Ishikawa (cell line): ENCODE measurements around the gene GAREM1.

Experiments
- CEBPB ChIP-seq: IDR thresholded peaks from 2 replicates; pipeline ENCODE4 v1.6.1; 2012
- CREB1 ChIP-seq: IDR thresholded peaks from 2 replicates; pipeline ENCODE4 v1.6.1; 2012; ENCODE audit warnings: low read depth
- EGR1 ChIP-seq: IDR thresholded peaks from 2 replicates; pipeline ENCODE4 v1.6.1; 2012
- EP300 ChIP-seq: IDR thresholded peaks from 2 replicates; pipeline ENCODE4 v1.6.1; 2012; ENCODE audit warnings: borderline replicate concordance
- FOXM1 ChIP-seq: IDR thresholded peaks from 2 replicates; pipeline ENCODE4 v1.6.1; 2012; ENCODE audit warnings: low read depth, borderline replicate concordance
- MAX ChIP-seq: IDR thresholded peaks from 2 replicates; pipeline ENCODE4 v1.6.1; 2012
- NFIC ChIP-seq: IDR thresholded peaks from 2 replicates; pipeline ENCODE4 v1.6.1; 2012
- RAD21 ChIP-seq: IDR thresholded peaks from 2 replicates; pipeline ENCODE4 v1.6.1; 2012; ENCODE audit warnings: low read depth
- REST ChIP-seq: IDR thresholded peaks from 2 replicates; pipeline ENCODE4 v1.6.1; 2012; ENCODE audit warnings: low read depth, mild to moderate bottlenecking
- TAF1 ChIP-seq: IDR thresholded peaks from 2 replicates; pipeline ENCODE4 v1.6.1; 2012; ENCODE audit warnings: low read depth, mild to moderate bottlenecking
- TCF12 ChIP-seq: IDR thresholded peaks from 2 replicates; pipeline ENCODE4 v1.6.1; 2012; ENCODE audit warnings: low read depth
- TEAD4 ChIP-seq: IDR thresholded peaks from 2 replicates; pipeline ENCODE4 v1.6.1; 2012
- USF1 ChIP-seq: IDR thresholded peaks from 2 replicates; pipeline ENCODE4 v1.6.1; 2012
- YY1 ChIP-seq: IDR thresholded peaks from 2 replicates; pipeline ENCODE4 v1.6.1; 2012; ENCODE audit warnings: low read depth
- ZBTB7A ChIP-seq: IDR thresholded peaks from 2 replicates; pipeline ENCODE4 v1.6.1; 2012; ENCODE audit warnings: low read depth

Gene GAREM1

GRCh38 chr18:32427084-32427900, 43.4 kb downstream of the GAREM1 start:
- no peak for TF ChIP-seq MAX
- no peak for TF ChIP-seq TCF12
- no peak for TF ChIP-seq TEAD4
- TF ChIP-seq CREB1 = no peak
- no peak for TF ChIP-seq REST
- TF ChIP-seq YY1 = no peak
- no peak for TF ChIP-seq TAF1
- no peak for TF ChIP-seq USF1
- no peak for TF ChIP-seq CEBPB

GRCh38 chr18:32425466-32425865, 45.2 kb downstream of the GAREM1 start:
- TF ChIP-seq TEAD4 (no peak), NFIC (no peak)

- TF ChIP-seq NFIC (no peak), TCF12 (no peak), REST (no peak), MAX (no peak), ZBTB7A (no peak), RAD21 (no peak), USF1 (no peak), EGR1 (no peak), FOXM1 (no peak), TEAD4 (no peak), CEBPB (no peak), YY1 (no peak), EP300 (no peak), TAF1 (no peak), CREB1 (no peak)
Measured at GRCh38 chr18:32424696-32425095, 46.0 kb downstream of the GAREM1 start.

- TF ChIP-seq EGR1 = no peak
- TF ChIP-seq TEAD4 = no peak
- TF ChIP-seq FOXM1 = no peak
- TF ChIP-seq YY1 = no peak
- no peak for TF ChIP-seq ZBTB7A
- no peak for TF ChIP-seq EP300
- TF ChIP-seq NFIC = no peak
- TF ChIP-seq TAF1 = no peak
- no peak for TF ChIP-seq MAX
- no peak for TF ChIP-seq USF1
- TF ChIP-seq CEBPB = no peak
- no peak for TF ChIP-seq TCF12
- no peak for TF ChIP-seq RAD21
- no peak for TF ChIP-seq REST
- TF ChIP-seq CREB1 = no peak
Measured at GRCh38 chr18:32422978-32423740, 47.5 kb downstream of the GAREM1 start.
